Ecto neural progenitor cell (in vitro differentiated cells): ENCODE measurements around the gene RHOG.

Source experiments
- DNase-seq: peaks from one replicate; pipeline ENCODE4 v3.0.0-alpha.2; 2018; ENCODE audit warnings: low spot score

The RHOG gene

GRCh38 chr11:3859373-3859881 lies 18.7 kb upstream of the RHOG start:
- no peak for DNase-seq

GRCh38 chr11:3857628-3858027 lies 16.9 kb upstream of the RHOG start:
- DNase-seq = no peak

- no peak for DNase-seq
Measured at GRCh38 chr11:3856856-3857553, 16.2 kb upstream of the RHOG start.

GRCh38 chr11:3855808-3856491 lies 15.2 kb upstream of the RHOG start:
- DNase-seq = peak; percentile 68

- DNase-seq = peak; percentile 99
Measured at GRCh38 chr11:3854977-3855807, 14.4 kb upstream of the RHOG start, which contains the start of gene STIM1. Gene STIM1, plus strand, starts transcription at chr11:3855664. Its CDS starts 607 bp downstream, at chr11:3856271.

GRCh38 chr11:3854660-3854976 lies 13.9 kb upstream of the RHOG start:
- DNase-seq = no peak

- peak; percentile 58 for DNase-seq
Measured at GRCh38 chr11:3853899-3854659, 13.3 kb upstream of the RHOG start.

- DNase-seq = no peak
Measured at GRCh38 chr11:3853545-3853842, 12.7 kb upstream of the RHOG start.

- DNase-seq = no peak
Measured at GRCh38 chr11:3849297-3849874, 8.6 kb upstream of the RHOG start.

- DNase-seq = no peak
Measured at GRCh38 chr11:3845670-3846069, 4.9 kb upstream of the RHOG start.

GRCh38 chr11:3845246-3845645 lies 4.5 kb upstream of the RHOG start:
- DNase-seq = no peak

- DNase-seq = no peak
Measured at GRCh38 chr11:3843326-3843725, 2.6 kb upstream of the RHOG start.

- peak; percentile 89 for DNase-seq
Measured at GRCh38 chr11:3841426-3842350, 929 bp upstream of the RHOG start.

GRCh38 chr11:3840004-3840869 lies 522 bp downstream of the RHOG start:
- DNase-seq = peak; percentile 82

GRCh38 chr11:3838504-3838903 lies 2.3 kb downstream of the RHOG start:
- no peak for DNase-seq

GRCh38 chr11:3837793-3838192 lies 3.0 kb downstream of the RHOG start:
- DNase-seq = no peak

- no peak for DNase-seq
Measured at GRCh38 chr11:3836903-3837302, 3.9 kb downstream of the RHOG start.

GRCh38 chr11:3835751-3836150 lies 5.0 kb downstream of the RHOG start:
- DNase-seq = no peak

- no peak for DNase-seq
Measured at GRCh38 chr11:3834664-3835461, 5.9 kb downstream of the RHOG start.
